MM.1S (cell line): ENCODE results near the gene NCOR2.

ENCODE experiments used
- EZH2 ChIP-seq: fragments of 300-600 bp; sonication (generic); optimal IDR thresholded peaks from 2 replicates; pipeline ENCODE3; 2017; ENCODE audit warnings: low read depth, mild to moderate bottlenecking, antibody characterized with exemption, low read length, mixed read lengths
- EZH2phosphoT487 ChIP-seq: fragments of 300-600 bp; sonication (generic); IDR thresholded peaks from 2 replicates; pipeline ENCODE4 v1.6.1; 2018; ENCODE audit warnings: antibody characterized with exemption, low read length
- TF ChIP-seq, protein P1 (sequence below): fragments of 300-600 bp; sonication (generic); IDR thresholded peaks from 2 replicates; pipeline ENCODE4 v1.5.1; 2016; ENCODE audit warnings: antibody characterized with exemption, low read length, mixed read lengths

DNA sequence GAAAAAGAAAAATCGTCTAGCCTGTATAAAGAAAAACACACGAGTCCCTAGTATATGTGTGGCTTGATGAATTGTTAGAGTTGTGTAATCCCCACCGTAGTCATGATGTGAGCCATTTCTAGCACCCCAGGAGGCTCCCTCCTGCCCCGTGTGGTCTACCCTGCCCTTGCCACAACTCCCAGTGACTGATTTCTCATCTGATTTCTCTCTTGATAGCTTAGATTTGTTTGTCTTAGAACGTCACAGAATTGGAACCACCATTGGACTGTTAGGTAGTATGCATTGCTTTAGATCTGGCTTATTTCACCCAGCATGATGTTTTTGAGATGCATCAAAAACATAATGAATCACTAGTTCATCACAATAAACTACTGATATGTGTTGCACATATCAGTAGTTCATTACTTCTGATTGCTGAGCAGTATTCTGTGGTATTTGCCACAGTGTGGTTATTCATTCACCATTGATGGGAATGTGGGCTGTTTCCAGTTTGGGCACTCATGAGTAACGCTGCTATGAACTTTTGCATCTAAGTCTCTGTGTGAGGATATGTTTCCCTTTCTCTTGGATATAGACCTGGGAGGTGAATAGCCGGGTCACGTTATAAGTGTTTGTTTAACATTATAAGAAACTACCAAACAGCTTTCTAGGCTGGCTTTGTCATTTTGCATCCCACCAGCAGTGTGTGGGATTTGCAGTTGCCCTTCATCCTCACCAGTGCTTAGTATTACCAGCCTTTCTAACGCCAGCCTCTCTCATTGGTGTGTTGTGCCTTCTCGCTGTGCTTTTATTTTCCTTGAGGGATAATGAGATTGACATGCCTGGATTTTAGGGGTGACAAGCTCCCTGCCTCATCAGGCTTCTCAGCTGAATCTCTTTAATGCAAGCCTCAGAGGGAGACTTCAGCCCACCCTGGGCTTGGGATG, 31.9 kb upstream of the NCOR2 start:
- TF ChIP-seq, protein P1, sequence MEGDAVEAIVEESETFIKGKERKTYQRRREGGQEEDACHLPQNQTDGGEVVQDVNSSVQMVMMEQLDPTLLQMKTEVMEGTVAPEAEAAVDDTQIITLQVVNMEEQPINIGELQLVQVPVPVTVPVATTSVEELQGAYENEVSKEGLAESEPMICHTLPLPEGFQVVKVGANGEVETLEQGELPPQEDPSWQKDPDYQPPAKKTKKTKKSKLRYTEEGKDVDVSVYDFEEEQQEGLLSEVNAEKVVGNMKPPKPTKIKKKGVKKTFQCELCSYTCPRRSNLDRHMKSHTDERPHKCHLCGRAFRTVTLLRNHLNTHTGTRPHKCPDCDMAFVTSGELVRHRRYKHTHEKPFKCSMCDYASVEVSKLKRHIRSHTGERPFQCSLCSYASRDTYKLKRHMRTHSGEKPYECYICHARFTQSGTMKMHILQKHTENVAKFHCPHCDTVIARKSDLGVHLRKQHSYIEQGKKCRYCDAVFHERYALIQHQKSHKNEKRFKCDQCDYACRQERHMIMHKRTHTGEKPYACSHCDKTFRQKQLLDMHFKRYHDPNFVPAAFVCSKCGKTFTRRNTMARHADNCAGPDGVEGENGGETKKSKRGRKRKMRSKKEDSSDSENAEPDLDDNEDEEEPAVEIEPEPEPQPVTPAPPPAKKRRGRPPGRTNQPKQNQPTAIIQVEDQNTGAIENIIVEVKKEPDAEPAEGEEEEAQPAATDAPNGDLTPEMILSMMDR: no peak
- TF ChIP-seq EZH2phosphoT487 (no peak), EZH2 (no peak)
